Muscle of leg (tissue), 11 donors: ENCODE results near the gene DLG5. TPM values are rescaled to one million over a fixed set of nuclear protein-coding genes. Genes with fewer than 3 reads are reported as not detected.

Experiments used
- DNase-seq: peaks from one replicate; pipeline ENCODE4 v3.0.0; 2013
- H3K27ac ChIP-seq: one replicate; pipeline ENCODE4 v1.5.1; 2013; ENCODE audit warnings: mild to moderate bottlenecking, low read length, control low read depth
- H3K27me3 ChIP-seq: one replicate; pipeline ENCODE4 v1.6.1; 2013; ENCODE audit warnings: low read length; ENCODE audit not compliant: control insufficient read depth, insufficient read depth
- H3K36me3 ChIP-seq: one replicate; pipeline ENCODE4 v1.6.1; 2013; ENCODE audit warnings: low read length; ENCODE audit not compliant: control insufficient read depth, insufficient read depth
- H3K4me1 ChIP-seq: one replicate; pipeline ENCODE4 v1.6.1; 2013; ENCODE audit warnings: low read length; ENCODE audit not compliant: control insufficient read depth, insufficient read depth
- H3K4me3 ChIP-seq: one replicate; pipeline ENCODE4 v1.5.1; 2013; ENCODE audit warnings: low read length, control low read depth
- H3K9me3 ChIP-seq: replicated peaks from 2 replicates; pipeline ENCODE4 v1.6.1; 2013; ENCODE audit warnings: low read depth, low read length; ENCODE audit not compliant: control insufficient read depth
- WGBS: methylation state at CpG from one replicate; pipeline ENCODE4 v1.1.5; 2013; ENCODE audit warnings: missing lambda C conversion rate; ENCODE audit not compliant: insufficient coverage; 5-methylcytosine and 5-hydroxymethylcytosine counted together
- polyA plus RNA-seq, 8 donors: library from polyadenylated mRNA; unstranded; fragments of 120-200 nt; gene quantifications; one replicate each; pipeline versions ENCODE4 v1.2.1 to v1.2.3, GENCODE V29; 2013; ENCODE audit warnings: inconsistent platforms in 1 of 8, low replicate concordance in 1 of 8; ENCODE audit not compliant: insufficient read length in 8 of 8, insufficient read depth in 1 of 8
- total RNA-seq: library from RNA; stranded (reverse); fragments of 120-200 nt; gene quantifications from one replicate; pipeline ENCODE4 v1.2.4, GENCODE V29; 2013

Gene DLG5
- total and polyA plus RNA-seq, 9 donors = 12.9 to 34.7 (median 24.8) TPM

GRCh38 chr10:77967611-77968022 lies 41.1 kb upstream of the DLG5 start:
- H3K36me3 ChIP-seq = no peaks in the 10 kb centered on the region
- H3K4me3 ChIP-seq = no peak overlapping the region
- WGBS = 18% methylated on average over 8 of the region's 8 CpGs
- peaks cover 22% of the 10 kb centered on the region for H3K4me1 ChIP-seq
- peaks cover 6% of the 10 kb centered on the region for H3K9me3 ChIP-seq
- DNase-seq = peak; percentile 73
- no peak overlapping the region for H3K27ac ChIP-seq
- no peaks in the 10 kb centered on the region for H3K27me3 ChIP-seq

GRCh38 chr10:77965294-77965693 lies 38.7 kb upstream of the DLG5 start:
- Histone ChIP-seq H3K36me3 (no peaks in the 10 kb centered on the region), H3K4me3 (no peak overlapping the region), H3K4me1 (peaks cover 12% of the 10 kb centered on the region), H3K27me3 (no peaks in the 10 kb centered on the region), H3K27ac (no peak overlapping the region), H3K9me3 (peaks cover 6% of the 10 kb centered on the region)
- DNase-seq = no peak
- WGBS = 92% methylated on average over 3 of the region's 5 CpGs

GRCh38 chr10:77964811-77965210 lies 38.3 kb upstream of the DLG5 start:
- Histone ChIP-seq H3K36me3 (no peaks in the 10 kb centered on the region), H3K27me3 (no peaks in the 10 kb centered on the region), H3K27ac (no peak overlapping the region), H3K4me3 (no peak overlapping the region), H3K4me1 (peaks cover 12% of the 10 kb centered on the region), H3K9me3 (peaks cover 6% of the 10 kb centered on the region)
- no CpG with 5 or more reads among the region's 1 CpG for WGBS
- DNase-seq = no peak

- 100% methylated on average over 6 of the region's 7 CpGs for WGBS
- no peak for DNase-seq
- no peak overlapping the region for H3K27ac ChIP-seq
- H3K36me3 ChIP-seq = no peaks in the 10 kb centered on the region
- no peak overlapping the region for H3K4me3 ChIP-seq
- no peaks in the 10 kb centered on the region for H3K27me3 ChIP-seq
- peaks cover 11% of the 10 kb centered on the region for H3K4me1 ChIP-seq
- H3K9me3 ChIP-seq = peaks cover 6% of the 10 kb centered on the region
Measured at GRCh38 chr10:77963901-77964300, 37.3 kb upstream of the DLG5 start.

GRCh38 chr10:77962350-77963146 lies 36.0 kb upstream of the DLG5 start:
- Histone ChIP-seq H3K36me3 (no peaks in the 10 kb centered on the region), H3K4me1 (peaks cover 3% of the 10 kb centered on the region), H3K27me3 (no peaks in the 10 kb centered on the region), H3K9me3 (peaks cover 6% of the 10 kb centered on the region), H3K27ac (no peak overlapping the region), H3K4me3 (no peak overlapping the region)
- 82% methylated on average over 5 of the region's 7 CpGs for WGBS
- no peak for DNase-seq

- Histone ChIP-seq H3K27me3 (no peaks in the 10 kb centered on the region), H3K9me3 (peaks cover 6% of the 10 kb centered on the region), H3K4me3 (no peak overlapping the region), H3K4me1 (no peaks in the 10 kb centered on the region), H3K27ac (no peak overlapping the region), H3K36me3 (no peaks in the 10 kb centered on the region)
- no peak for DNase-seq
- no CpG with 5 or more reads among the region's 6 CpGs for WGBS
Measured at GRCh38 chr10:77961668-77962067, 35.1 kb upstream of the DLG5 start.

- H3K9me3 ChIP-seq = peaks cover 6% of the 10 kb centered on the region
- DNase-seq = no peak
- H3K4me3 ChIP-seq = no peak overlapping the region
- 82% methylated on average over 2 of the region's 6 CpGs for WGBS
- H3K27ac ChIP-seq = no peak overlapping the region
- H3K36me3 ChIP-seq = no peaks in the 10 kb centered on the region
- H3K4me1 ChIP-seq = no peaks in the 10 kb centered on the region
- H3K27me3 ChIP-seq = no peaks in the 10 kb centered on the region
Measured at GRCh38 chr10:77960829-77961329, 34.3 kb upstream of the DLG5 start.

- DNase-seq = no peak
- 62% methylated on average over 4 of the region's 8 CpGs for WGBS
- no peaks in the 10 kb centered on the region for H3K36me3 ChIP-seq
- no peak overlapping the region for H3K27ac ChIP-seq
- peaks cover 6% of the 10 kb centered on the region for H3K9me3 ChIP-seq
- H3K27me3 ChIP-seq = no peaks in the 10 kb centered on the region
- H3K4me1 ChIP-seq = no peaks in the 10 kb centered on the region
- no peak overlapping the region for H3K4me3 ChIP-seq
Measured at GRCh38 chr10:77959887-77960455, 33.4 kb upstream of the DLG5 start.

GRCh38 chr10:77959384-77959783 lies 32.8 kb upstream of the DLG5 start:
- H3K27ac ChIP-seq = no peak overlapping the region
- DNase-seq = no peak

GRCh38 chr10:77955136-77955535 lies 28.6 kb upstream of the DLG5 start:
- H3K4me1 ChIP-seq = no peaks in the 10 kb centered on the region

More at GRCh38 chr10:77959384-77959783, 32.8 kb upstream of the DLG5 start:
- Histone ChIP-seq H3K4me1 (no peaks in the 10 kb centered on the region), H3K36me3 (no peaks in the 10 kb centered on the region), H3K4me3 (no peak overlapping the region), H3K9me3 (peaks cover 6% of the 10 kb centered on the region), H3K27me3 (no peaks in the 10 kb centered on the region)
- WGBS = 45% methylated on average over 4 of the region's 4 CpGs

More at GRCh38 chr10:77955136-77955535, 28.6 kb upstream of the DLG5 start:
- no peaks in the 10 kb centered on the region for H3K36me3 ChIP-seq
- no peak overlapping the region for H3K4me3 ChIP-seq
- no peak overlapping the region for H3K27ac ChIP-seq
- no peak for DNase-seq
- H3K27me3 ChIP-seq = no peaks in the 10 kb centered on the region
- H3K9me3 ChIP-seq = peaks cover 22% of the 10 kb centered on the region
- WGBS = no CpG with 5 or more reads among the region's 1 CpG
